ENCODE results near the gene CEP192. TPM values are rescaled to one million over a fixed set of nuclear protein-coding genes. Genes with fewer than 3 reads are reported as not detected.
"Not testable (repeated sequence)": the region's sequence is repeated elsewhere in the genome, so short reads cannot be mapped to it uniquely, and the experiment has no call there.

Gene CEP192
- total RNA-seq, 1 donor from 2014 or later: 17.9 TPM

GRCh38 chr18:12975488-12975887 lies 15.7 kb upstream of the CEP192 start:
- DNase-seq (ENCODE audit: extremely low spot score in 2 of 2): no peak
- H3K4me1 ChIP-seq: no peaks in the 10 kb centered on the region
- intact Hi-C loops (cut with DNase I): no loop called here
- H3K9me3 ChIP-seq: no peaks in the 10 kb centered on the region
- TF ChIP-seq POLR2AphosphoS5 (IDR thresholded peaks at IDR 0.05; ENCODE audit: insufficient read depth in 1 of 2, low read depth in 1 of 2) (no peak), POLR2A (IDR thresholded peaks at IDR 0.05) (no peak)
- TF ChIP-seq, protein P1, sequence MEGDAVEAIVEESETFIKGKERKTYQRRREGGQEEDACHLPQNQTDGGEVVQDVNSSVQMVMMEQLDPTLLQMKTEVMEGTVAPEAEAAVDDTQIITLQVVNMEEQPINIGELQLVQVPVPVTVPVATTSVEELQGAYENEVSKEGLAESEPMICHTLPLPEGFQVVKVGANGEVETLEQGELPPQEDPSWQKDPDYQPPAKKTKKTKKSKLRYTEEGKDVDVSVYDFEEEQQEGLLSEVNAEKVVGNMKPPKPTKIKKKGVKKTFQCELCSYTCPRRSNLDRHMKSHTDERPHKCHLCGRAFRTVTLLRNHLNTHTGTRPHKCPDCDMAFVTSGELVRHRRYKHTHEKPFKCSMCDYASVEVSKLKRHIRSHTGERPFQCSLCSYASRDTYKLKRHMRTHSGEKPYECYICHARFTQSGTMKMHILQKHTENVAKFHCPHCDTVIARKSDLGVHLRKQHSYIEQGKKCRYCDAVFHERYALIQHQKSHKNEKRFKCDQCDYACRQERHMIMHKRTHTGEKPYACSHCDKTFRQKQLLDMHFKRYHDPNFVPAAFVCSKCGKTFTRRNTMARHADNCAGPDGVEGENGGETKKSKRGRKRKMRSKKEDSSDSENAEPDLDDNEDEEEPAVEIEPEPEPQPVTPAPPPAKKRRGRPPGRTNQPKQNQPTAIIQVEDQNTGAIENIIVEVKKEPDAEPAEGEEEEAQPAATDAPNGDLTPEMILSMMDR (IDR thresholded peaks at IDR 0.05): no peak
- H3K27ac ChIP-seq: no peak overlapping the region
- peaks cover 0 to 38% of the 10 kb centered on the region in 2 donors for H3K36me3 ChIP-seq
- no peaks in the 10 kb centered on the region for H3K27me3 ChIP-seq
- H3K4me3 ChIP-seq: no peak overlapping the region

GRCh38 chr18:12976305-12976704 lies 14.9 kb upstream of the CEP192 start:
- TF ChIP-seq POLR2A (IDR thresholded peaks at IDR 0.05) (no peak), POLR2AphosphoS5 (IDR thresholded peaks at IDR 0.05; ENCODE audit: insufficient read depth in 1 of 2, low read depth in 1 of 2) (no peak)
- TF ChIP-seq, protein P1 (IDR thresholded peaks at IDR 0.05): no peak
- no peaks in the 10 kb centered on the region for H3K4me1 ChIP-seq
- H3K36me3 ChIP-seq: peaks cover 0 to 38% of the 10 kb centered on the region in 2 donors
- no peak overlapping the region for H3K4me3 ChIP-seq
- intact Hi-C loops (cut with DNase I): no loop called here
- DNase-seq (ENCODE audit: extremely low spot score in 2 of 2): no peak
- no peak overlapping the region for H3K27ac ChIP-seq
- no peaks in the 10 kb centered on the region for H3K27me3 ChIP-seq
- H3K9me3 ChIP-seq: no peaks in the 10 kb centered on the region

DNA sequence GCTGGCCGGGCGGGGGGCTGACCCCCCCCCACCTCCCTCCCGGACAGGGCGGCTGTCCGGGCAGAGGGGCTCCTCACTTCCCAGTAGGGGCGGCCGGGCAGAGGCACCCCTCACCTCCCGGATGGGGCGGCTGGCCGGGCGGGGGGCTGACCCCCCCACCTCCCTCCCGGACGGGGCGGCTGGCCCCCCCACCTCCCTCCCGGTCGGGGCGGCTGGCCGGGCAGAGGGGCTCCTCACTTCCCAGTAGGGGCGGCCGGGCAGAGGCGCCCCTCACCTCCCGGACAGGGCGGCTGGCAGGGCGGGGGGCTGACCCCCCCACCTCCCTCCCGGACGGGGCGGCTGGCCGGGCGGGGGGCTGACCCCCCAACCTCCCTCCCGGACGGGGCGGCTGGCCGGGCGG lies 11.1 kb upstream of the CEP192 start:
- peaks cover 3 to 38% of the 10 kb centered on the region in 2 donors for H3K36me3 ChIP-seq
- intact Hi-C loops (cut with DNase I): not testable (repeated sequence)

DNA sequence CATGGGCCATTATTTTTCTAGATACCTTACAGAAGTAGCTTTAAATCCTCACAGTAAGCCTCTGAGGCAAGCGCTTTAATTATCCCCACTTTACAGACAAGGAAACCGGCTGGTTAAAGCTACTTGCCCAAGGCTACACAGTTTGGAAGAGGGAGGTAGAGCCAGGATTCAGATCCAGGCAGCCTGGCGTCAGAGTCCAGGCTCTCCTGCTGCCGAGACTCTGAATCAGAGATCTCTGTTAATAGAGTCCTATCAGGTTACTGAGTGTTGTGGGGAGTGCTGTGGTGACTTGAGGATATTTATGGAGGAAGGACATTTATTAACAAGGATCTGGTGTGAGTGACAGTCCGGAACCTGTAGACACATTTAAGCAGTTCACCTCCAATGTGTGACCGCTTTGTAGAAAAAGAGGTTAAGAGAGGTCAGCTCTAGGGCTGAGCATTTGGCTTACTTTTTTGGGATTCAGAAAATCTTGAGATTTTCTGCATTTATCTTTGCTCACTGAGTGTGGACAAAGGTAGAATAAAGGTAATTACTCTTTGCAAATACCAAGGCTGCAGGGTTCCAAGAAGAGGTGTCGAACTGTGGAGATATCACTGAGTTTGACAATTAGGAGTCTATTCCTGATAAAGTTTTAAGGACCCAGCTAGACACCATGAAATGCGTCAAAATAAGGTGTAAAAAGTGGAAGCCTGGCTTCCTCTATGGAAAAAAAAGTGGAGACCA lies 1.6 kb upstream of the CEP192 start:
- no peaks in the 10 kb centered on the region for H3K9me3 ChIP-seq
- intact Hi-C loops (cut with DNase I): no loop called here
- no peak overlapping the region for H3K4me3 ChIP-seq
- no peak for TF ChIP-seq POLR2A (IDR thresholded peaks at IDR 0.05)
- TF ChIP-seq, protein P1 (IDR thresholded peaks at IDR 0.05): no peak
- TF ChIP-seq POLR2AphosphoS5 (IDR thresholded peaks at IDR 0.05; ENCODE audit: insufficient read depth in 1 of 2, low read depth in 1 of 2): no peak
- no peak overlapping the region for H3K27ac ChIP-seq
- H3K27me3 ChIP-seq: no peaks in the 10 kb centered on the region
- DNase-seq (ENCODE audit: extremely low spot score in 2 of 2): no peak
- peaks cover 21% of the 10 kb centered on the region for H3K4me1 ChIP-seq
- H3K36me3 ChIP-seq: peaks cover 3 to 7% of the 10 kb centered on the region in 2 donors

More for the DNA sequence above, 11.1 kb upstream of the CEP192 start:
- not testable (repeated sequence) for DNase-seq (ENCODE audit: extremely low spot score in 2 of 2); H3K4me1 ChIP-seq; H3K27me3 ChIP-seq; H3K27ac ChIP-seq; H3K9me3 ChIP-seq; H3K4me3 ChIP-seq

GRCh38 chr18:12990123-12990475 lies 1.1 kb upstream of the CEP192 start:
- TF ChIP-seq POLR2AphosphoS5 (IDR thresholded peaks at IDR 0.05; ENCODE audit: insufficient read depth in 1 of 2, low read depth in 1 of 2): no peak
- no peak for TF ChIP-seq POLR2A (IDR thresholded peaks at IDR 0.05)
- TF ChIP-seq, protein P1 (IDR thresholded peaks at IDR 0.05): no peak
- Histone ChIP-seq H3K4me1 (peaks cover 21% of the 10 kb centered on the region), H3K4me3 (peak overlapping the region; percentile 74 to 90), H3K27ac (no peak overlapping the region), H3K9me3 (no peaks in the 10 kb centered on the region), H3K27me3 (no peaks in the 10 kb centered on the region), H3K36me3 (peaks cover 0 to 3% of the 10 kb centered on the region in 2 donors)
- intact Hi-C loops (cut with DNase I): no loop called here
- no peak for DNase-seq (ENCODE audit: extremely low spot score in 2 of 2)

Measured in vagina (tissue), 2 donors.